HUDEP-2 (cell line): ENCODE results near the gene CFAP251.
"Not testable (repeated sequence)": the region's sequence is repeated elsewhere in the genome, so short reads cannot be mapped to it uniquely, and the experiment has no call there.

Experiments
- DNase-seq, 76 experiments: peaks; one replicate each; lab custom pipeline; 2025; ENCODE audit not compliant: unreplicated experiment in 76 of 76; lab: John Stamatoyannopoulos, UW

Gene CFAP251

DNA sequence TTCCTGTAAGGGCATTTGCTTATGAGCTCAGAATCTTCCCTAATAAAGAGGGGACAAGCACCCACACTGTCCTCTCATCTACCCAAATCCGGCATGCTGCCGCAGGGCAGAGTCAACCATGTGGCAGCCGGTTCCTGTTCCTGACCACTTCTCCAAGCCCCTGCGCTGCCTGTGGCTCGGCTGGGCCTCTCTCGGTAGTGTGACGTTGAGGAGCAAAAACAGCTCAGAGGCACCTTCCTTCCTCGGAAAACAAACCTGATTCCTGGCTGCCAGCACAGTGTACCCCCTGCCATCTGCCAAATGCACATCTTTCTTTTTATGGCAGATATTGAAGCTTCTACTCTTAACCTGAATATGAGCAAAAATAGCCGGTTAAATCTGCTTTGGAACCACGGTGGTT is 50.5 kb downstream of the CFAP251 start:
- DNase-seq, result no peak

DNA sequence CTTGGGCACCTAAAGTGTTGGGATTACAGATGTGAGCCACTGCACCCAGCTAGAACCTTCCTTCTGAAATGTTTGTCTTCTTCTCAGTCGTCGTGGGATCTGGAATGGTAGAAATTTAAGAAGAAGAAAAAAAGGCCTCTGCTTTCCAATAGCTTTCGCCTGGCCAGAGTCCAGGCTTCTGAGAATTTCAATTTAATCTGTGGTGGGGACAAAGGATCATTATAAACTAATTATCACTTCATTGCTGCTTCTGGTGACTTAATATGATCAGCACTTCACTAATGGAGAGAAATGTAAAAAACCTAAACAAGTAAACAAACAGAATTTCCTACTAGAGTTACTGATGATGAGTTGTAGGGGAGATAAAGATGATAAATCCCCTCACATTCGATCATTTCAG is 51.3 kb downstream of the CFAP251 start:
- no peak for DNase-seq

DNA sequence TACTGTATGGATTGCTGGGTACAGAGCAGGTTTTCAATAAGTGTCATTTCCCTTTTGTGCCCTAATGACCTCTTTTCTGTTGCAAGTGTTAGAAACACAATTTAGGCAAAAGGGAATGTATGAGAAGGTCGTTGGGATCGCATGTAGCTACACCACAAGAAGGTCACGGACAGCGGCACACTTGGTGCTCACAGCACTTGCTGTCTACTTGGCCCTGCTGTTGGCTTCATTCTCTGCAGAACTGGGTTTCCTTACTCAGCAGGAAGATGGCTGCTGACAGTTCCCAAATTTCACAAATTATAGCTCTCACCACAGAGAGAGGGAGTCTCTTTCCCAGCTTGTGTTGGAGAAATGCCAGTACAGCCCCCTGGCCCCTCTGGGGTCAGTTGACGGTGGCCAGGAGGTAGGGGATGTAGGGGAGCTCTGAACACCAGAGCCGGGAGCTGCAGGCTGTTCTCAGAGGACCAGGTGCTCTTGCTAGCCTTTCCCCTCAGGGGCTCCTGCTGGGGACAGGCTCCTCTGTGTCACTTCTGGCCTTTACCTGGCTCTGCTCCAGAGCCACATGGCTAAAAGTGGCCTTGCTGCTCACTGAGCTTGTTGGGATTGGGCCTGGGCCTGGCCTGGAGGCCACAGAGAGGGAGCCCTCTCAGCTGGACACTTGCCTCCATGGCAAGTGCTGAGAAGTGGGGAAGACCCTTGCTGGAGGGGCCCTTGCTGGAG is 52.3 kb downstream of the CFAP251 start:
- no peak for DNase-seq

DNA sequence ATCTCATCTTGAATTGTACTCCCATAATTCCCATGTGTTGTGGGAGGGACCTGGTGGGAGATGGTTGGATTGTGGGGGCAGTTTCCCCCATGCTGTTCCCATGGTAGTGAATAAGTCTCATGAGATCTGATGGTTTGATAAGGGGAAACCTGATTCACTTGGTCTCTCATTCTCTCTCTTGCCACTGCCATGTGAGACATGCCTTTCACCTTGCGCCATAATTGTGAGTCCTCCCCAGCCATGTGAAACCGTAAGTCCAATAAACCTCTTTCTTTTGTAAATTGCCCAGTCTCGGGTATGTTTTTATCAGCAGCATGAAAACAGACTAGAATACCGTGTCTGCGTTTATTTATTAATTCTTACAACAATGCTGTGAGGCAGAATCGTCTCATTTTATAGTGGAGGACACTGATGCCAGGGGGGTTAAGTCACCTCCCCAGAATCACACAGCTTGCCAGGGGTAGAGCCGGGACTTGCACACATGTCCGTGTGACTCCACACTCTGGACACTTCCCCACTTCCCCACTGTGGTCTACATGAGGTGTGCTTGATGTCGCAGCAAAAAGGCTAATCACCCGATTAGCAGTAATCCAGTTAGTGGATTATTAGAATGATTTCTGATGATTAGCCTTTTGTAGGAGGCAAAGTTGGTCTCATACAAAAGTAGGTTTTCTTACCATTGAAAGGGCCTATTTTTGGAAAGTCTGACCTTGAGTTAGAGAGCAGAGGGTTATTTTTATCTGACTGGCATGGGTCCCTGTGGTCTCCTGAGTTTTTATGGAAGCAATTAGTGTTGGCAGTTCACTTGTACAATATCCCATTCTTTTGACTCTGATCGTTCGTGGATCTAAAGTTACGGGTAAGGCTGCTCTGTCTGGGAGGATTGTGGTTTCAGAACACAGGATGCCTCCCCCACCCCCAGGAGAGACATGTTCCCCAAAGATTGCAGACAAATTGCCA is 55.9 kb downstream of the CFAP251 start:
- no peak for DNase-seq

DNA sequence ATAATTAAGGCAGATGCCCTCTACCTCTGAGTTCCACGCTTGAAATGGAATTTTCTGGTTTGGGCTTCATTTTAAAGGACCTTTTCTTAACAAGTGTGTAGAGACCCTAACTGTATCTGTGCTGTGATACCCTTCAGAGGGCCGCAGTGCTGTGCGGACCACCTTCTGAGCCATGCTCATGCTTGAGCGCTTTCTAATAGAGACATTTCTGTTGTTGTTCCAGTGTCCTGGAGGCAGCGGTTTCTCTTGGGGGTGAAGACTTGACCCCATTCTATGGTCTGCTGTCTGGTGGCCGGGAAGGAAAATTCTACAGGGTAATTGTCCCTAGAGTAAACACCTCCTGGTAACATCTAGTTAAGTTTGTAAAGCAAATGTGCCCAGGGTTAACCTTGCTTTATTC is 56.6 kb downstream of the CFAP251 start:
- DNase-seq, result no peak

DNA sequence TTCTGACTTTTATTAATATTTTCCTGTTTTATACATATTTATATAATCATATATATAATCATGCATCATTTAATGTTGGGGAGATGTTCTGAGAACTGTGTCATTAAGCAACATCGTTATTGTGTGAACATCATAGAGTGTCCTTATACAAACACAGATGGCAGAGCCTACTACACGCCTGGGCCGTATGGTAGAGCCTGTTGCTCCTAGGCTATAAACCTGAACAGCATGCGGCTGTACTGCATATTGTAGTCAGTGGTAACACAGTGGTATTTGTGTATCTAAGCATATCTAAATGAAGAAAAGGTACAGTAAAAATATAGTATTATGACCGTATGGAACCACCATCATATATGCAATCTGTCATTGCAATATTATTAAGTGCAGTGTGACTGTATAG is 58.6 kb downstream of the CFAP251 start:
- DNase-seq, result no peak

DNA sequence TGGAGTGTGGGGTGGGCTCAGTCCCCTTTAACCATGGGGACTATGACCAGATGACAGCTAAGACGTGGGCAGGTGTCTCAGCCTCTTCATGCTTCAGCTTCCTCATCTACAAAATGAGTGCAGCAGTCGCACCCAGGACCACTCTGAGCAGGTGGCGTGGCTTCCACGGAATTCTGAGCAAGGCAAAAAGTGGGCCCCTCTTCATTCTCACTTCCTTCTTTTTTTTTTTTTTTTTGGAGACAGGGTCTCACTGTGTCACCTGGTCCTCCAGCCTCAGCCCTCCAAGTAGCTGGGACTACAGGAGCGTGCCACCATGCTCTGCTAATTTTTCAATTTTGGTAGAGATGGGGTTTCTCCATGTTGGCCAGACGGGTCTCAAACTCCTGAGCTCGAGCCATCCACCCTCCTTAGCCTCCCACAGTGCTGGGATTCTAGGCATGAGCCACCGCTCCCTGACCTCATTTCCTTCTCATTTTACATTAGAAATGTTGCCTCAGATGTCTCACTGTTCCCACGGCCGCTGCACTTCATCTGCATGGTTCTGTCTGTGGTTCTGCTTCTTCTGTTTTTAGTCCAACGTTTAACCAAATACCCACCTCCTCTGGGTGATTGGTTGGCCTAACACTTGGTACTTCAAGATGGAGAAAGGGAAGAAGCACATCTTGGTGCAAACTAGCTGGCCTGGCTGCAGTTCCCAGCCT is 61.9 kb downstream of the CFAP251 start:
- no peak for DNase-seq

DNA sequence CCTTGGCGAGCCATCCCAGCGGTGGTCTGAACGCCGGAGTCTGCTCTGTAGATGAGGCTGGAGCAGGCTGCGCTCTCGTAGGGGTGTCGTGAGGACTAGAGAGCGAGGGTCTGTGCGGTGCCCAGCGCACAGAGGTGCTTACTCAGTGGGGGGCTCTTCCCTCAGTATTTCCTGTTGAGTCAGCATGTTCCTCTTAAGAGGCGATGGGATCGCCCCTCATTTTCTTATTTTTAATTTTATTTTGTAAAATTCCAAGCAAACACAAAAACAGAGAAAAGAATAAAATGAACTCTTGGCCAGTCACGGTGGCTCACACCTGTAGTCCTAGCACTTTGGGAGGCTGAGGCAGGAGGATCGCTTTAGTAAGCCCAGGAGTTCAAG is 62.5 kb downstream of the CFAP251 start:
- DNase-seq, result no peak

DNA sequence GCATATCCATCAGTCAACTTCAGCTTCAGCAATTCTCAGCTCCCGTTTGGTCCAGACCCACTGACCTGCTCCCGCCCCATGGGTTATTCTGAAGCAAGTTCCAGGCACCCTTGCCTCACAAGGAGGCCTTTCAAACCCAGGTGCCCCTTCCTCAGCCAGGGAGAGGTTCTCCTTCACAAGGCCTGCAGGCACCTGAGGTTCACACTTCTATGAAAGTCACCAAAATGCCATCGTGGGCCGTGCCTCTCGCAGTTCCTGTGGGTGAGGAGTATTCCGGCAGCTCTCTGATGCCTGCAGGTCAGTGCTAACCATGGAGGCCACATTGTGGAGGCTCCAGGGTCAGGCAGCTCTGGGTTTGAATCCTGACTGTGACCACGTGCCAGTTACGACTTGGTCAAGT is 63.1 kb downstream of the CFAP251 start:
- DNase-seq, result no peak

DNA sequence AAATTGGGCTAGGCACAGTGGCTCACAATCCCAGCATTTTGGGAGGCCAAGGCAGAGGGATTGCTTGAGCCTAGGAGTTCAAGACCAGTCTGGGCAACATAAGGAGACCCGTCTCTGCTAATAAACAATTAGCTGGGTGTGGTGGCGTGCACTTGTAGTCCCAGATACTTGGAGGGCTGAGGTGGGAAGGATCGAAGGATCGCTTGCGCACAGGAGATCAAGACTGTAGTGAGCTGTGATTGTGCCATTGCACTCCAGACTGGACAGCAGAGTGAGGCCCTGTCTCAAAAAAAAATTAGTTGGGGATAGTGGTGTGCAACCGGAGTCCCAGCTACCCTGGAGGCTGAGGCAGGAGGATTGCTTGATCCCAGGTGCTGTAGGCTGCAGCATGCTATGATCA is 64.6 kb downstream of the CFAP251 start:
- DNase-seq, result no peak

DNA sequence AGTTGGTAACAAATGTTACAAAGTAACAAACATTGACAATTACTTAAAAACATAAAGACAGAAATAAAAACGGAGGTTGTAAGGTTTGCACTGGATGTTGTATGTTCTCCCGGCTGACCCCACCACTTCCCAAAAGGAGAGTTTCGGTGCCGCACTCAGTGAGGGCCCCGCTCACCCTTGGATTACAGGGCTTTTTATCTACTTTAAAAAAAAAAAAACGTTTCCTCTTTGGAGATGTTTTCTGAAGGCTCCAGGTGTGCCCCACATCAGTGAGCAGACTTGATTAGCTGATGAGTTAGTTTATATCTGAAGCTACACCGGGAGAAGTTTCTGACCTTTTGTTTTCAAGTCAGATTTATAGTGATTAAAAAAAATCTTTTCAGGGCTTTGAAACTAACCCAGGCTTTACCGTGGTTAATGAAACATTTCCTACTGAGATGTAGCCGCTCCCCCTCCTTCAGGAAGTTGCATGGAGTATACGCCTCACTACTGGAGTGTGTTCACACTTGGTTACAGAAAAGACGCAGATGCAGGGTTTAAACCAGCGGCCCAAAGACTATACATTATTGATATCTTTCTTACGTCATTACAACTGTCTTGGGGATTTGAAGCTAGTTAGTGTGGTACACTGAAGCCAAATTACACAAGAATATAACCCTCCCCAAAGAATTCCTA is 65.3 kb downstream of the CFAP251 start:
- no peak for DNase-seq

DNA sequence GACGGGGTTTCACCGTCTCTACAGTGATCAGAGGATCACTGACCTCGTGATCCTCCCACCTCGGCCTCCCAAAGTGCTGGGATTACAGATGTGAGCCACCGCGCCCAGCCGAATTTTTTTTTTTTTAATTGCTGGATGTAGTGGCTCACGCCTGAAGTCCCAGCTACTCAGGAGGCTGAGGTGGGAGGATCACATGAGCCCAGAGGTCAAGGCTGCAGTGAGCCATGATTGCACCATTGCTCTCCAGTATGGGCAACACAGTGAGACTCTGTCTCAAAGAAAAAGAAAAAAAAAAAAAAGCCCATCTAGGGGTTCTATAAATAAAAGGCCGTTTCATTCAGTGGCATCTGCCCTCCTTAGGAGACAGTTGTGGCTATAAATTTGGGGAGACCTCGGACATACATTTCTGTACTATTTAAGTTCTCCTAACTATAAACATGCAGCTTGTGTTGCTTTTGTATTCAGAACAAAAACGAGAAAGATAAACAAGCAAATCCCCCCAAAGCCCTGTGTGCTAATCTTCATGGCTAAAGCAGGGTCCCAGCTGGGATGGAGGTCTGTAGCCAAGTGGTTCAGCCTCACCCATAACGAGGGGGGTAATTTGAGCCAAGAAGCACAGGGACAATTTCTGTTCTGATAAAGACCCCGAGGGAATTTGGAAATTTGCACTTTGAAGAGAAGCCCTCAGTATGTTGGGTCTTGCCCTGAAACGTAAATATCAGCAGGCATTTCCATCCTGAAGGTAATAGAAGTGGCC is 68.3 kb downstream of the CFAP251 start:
- DNase-seq, result no peak

DNA sequence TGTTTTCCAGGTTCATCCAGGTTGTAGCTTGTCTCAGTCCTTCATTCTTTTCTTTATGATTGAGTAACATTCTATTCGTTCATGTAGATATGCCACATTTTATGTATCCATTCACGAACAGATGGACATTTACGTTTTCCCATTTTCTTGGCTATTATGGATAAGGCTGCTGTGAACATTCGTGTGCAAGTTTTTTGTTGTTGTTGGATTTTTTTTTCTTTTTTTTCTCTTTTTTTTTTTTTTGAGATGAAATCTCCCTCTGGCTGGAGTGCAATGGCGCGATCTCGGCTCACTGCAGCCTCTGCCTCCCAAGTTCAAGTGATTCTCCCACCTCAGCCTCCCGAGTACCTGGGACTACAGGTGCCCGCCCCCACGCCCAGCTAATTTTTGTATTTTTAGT is 70.1 kb downstream of the CFAP251 start:
- not testable (repeated sequence) for DNase-seq

DNA sequence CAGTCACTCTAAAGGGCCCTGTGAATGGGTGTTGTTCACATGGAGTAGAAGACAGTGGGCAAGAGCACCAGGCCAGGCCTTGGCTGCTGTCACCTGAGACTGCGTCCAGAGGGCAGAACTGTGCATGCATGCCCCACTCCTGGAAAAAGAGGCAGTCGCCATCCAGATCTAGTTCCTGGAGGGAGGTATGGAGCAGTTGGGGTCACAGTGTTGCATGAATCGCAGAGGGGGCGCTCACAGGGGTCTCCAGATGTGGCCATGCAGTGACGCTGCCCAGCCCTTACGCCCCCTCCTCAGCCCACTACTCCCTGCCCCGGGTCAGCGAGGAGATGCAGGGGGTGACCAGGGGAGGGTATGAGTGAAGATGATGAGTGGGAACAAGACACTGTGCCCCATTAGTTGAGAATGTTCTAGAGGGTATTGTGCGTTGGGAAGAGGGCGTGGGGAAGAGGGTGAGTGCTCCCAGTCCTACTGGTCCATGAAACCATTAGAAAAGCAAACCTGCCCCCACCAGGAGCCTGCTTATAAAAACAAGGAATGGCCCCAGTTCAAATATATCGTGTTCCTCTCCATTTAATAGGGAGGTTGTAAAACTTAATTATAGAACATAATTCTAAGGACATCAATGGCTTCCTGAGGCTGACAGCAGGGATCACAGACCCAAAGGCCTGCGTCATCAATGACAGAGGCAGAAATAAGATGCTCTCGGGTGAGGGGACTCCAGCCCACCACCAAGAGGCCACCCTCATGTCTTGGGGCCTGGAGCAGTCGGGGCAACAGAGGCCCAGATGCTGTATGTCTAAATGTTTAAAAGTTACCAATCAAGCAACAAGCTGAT is 71.1 kb downstream of the CFAP251 start:
- no peak for DNase-seq

DNA sequence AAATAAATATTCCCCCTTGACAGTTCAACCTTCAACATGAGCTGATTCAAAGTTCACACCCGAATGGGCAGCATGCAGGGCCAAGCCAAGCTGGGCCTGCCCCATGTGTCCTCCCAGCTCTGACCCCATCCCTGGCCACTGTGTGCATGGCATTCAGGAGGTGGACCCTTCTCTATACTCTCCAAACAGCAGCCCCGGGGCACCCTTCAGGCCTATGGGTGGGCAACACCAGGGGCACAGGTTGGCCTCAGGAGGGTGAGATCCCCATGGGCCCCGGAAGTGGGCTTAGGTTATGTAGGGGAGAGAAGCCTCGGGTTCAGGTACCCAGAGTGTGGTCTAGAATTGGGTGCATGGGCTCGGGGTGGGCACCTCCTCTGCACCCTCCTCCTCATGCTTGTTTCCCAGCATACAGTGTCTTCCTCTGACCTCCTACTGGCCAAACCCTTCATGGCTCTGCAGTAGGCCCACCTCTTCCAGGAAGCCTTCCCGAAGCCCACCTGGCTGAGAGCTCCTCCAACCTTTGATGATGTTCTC is 71.8 kb downstream of the CFAP251 start:
- no peak for DNase-seq

DNA sequence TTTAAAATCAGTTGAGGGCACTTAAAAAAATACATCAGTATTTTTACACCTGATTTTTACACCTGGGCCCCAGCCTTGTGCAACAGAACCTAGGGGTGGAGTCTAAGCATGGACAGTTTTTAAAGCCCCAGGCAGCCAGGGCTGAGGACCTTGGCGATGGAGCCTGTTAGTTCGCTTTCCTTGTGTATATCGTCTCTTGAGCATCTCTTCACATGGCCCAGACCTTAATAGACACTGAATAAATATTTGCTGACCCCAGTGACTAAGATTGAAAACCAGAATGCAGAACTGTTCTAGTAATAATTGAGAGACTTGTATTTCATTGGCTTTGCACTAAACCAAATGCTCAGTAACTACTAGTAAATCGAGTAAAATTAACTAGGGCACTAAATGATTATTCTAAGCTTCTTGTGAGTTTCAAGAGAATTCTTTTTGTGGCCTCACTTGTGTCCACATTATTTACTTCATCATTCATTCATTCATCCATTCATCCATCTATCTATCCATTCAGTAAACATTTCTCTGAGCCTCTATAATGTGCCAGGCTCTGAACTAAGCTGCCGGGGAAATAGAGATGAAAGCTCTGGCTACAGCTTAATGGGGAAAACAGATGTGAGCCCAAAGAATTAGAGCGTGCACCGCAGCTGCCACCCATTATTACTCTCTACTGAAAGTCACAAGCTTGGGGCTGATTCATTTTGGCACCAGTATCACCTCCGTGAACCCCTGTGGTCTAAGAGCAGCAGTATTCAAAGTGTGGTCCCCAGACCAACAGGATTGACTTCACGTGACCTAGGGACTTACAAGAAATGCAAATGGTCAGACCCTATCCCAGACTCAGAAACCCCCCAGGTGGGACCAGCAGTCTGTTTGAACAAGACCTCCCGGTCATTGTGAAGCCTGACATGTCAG is 72.6 kb downstream of the CFAP251 start:
- no peak for DNase-seq

DNA sequence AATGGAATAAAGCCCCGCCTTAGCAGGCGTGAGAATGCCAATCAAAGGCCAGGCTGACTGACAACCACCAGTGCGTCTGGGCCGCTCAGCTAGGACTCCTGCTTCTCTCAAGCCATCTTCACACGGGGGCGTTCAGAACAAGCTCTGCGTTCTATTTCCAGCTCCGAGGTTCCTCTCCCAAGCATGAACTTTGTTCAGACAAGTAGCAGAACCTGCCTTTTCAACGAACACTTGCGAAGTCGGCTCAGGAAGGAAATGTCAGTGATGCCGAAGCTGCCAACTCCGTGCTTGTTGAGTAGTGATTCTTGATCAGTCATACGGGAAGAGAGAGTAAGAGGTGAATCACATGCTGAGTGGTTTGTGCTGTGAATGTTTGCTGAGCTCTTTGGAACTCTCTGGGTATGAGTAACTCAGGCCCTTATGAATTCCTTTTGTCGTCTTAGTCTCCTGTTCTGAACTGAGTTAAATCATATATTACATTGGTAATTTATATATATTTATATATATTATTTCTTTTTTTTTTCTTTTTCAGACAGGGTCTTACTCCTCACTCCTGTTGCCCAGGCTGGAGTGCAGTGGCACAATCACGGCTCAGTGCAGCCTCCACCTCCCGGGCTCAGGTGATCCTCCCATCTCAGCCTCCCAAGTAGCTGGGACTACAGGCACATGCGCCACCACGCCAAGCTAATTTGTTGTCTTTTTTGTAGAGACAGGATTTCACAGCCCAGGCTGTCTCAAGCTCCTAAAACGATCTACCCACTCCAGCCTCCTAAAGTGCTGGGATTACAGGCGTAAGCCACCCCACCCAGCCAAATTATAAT is 73.9 kb downstream of the CFAP251 start:
- DNase-seq, result no peak
